Muscle layer of duodenum (tissue), 2 donors: Measurements from ENCODE around the gene RNF41.

Experiments
- H3K27ac ChIP-seq: one replicate; pipeline ENCODE4 v1.7.0; 2013; ENCODE audit warnings: mild to moderate bottlenecking, low read length
- H3K27me3 ChIP-seq: one replicate; pipeline ENCODE4 v1.7.0; 2013; ENCODE audit warnings: low read depth, mild to moderate bottlenecking, control low read depth, low read length
- H3K36me3 ChIP-seq, 2 donors: one replicate each; pipeline ENCODE4 v1.7.0; 2013; ENCODE audit warnings: low read length in 2 of 2, control low read depth in 1 of 2, mild to moderate bottlenecking in 1 of 2; ENCODE audit not compliant: insufficient read depth in 2 of 2, control insufficient read depth in 1 of 2
- H3K4me1 ChIP-seq, 2 donors: one replicate each; pipeline ENCODE4 v1.7.0; 2013; ENCODE audit warnings: low read length in 2 of 2, mild to moderate bottlenecking in 2 of 2, control low read depth in 1 of 2, moderate library complexity in 1 of 2; ENCODE audit not compliant: insufficient read depth in 2 of 2, control insufficient read depth in 1 of 2
- H3K4me3 ChIP-seq, 2 donors: one replicate each; pipeline ENCODE4 v1.7.0; 2013; ENCODE audit warnings: low read length in 2 of 2, low read depth in 1 of 2, mild to moderate bottlenecking in 1 of 2
- H3K9me3 ChIP-seq, 2 donors: one replicate each; pipeline ENCODE4 v1.7.0; 2013; ENCODE audit warnings: low read length in 2 of 2, control low read depth in 1 of 2, mild to moderate bottlenecking in 1 of 2; ENCODE audit not compliant: control insufficient read depth in 1 of 2
- donor health status: healthy.

RNF41 gene

DNA sequence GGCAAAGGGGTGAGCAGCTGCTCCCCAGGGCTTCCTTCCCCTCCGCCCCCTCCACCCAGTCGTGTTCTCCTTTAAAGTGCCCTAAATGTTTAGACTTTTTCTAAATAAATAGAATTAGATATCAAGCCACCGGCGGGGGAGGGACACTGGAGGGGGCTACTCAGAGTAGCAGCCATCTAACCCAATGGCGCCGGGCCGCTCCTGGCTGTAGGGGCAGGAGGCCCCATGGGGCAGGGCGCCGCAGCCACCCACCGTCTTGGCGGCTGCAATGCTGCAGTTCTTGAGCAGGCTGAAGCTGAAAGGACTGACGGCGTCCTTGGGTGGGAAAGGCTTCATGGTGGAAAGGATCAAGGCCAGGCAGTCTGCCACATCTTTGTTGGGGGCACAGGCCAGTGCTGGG is 21.3 kb upstream of the RNF41 start:
- Histone ChIP-seq H3K4me3 (no peak overlapping the region), H3K36me3 (peaks cover 60 to 91% of the 10 kb centered on the region in 2 donors), H3K4me1 (no peaks in the 10 kb centered on the region), H3K9me3 (no peaks in the 10 kb centered on the region), H3K27me3 (no peaks in the 10 kb centered on the region), H3K27ac (no peak overlapping the region)

DNA sequence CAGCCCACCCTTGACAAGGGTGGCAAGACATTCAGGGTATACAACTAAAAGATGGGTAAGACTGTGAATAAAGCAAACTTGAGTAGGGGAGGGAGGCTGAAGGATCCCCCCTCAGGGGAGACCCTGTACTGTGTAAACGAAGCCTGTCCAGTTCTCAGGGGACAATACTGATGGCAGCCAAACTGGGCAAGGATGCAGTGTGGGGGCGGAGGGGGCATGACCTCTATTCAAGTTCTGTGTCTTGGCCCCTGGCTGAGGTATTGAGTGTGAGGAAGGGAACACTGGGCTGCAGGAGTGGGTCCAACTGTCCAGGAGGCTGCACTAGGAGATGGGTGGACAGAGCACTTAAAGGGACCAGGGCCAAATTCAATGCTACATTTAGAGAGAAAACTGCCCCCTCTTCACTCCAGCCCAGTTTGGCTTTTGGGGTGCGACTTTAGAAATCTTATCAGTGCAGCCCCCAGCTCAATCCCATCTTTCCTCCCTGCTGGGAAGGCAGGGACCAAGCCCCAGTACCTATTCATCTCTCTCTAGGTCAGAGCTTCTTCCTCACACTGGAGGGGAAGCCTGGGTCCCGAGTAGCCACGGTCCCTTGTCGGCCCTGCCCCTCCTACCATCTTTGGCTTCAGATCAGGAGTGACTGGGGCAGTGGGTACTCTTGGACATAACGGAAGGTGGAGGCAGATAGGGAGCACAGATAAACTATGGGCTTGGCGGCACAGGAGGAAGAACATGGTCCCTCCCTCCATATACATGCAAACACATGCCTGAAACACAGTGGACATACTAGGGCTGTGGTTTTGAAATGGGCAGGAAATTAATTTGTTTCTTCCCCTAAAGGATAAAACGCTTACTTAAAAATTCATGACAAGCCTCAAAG is 19.9 kb upstream of the RNF41 start:
- H3K4me3 ChIP-seq, result no peak overlapping the region
- H3K36me3 ChIP-seq, result peaks cover 52 to 91% of the 10 kb centered on the region in 2 donors
- H3K27me3 ChIP-seq, result no peaks in the 10 kb centered on the region
- H3K9me3 ChIP-seq, result no peaks in the 10 kb centered on the region
- H3K4me1 ChIP-seq, result no peaks in the 10 kb centered on the region
- no peak overlapping the region for H3K27ac ChIP-seq

DNA sequence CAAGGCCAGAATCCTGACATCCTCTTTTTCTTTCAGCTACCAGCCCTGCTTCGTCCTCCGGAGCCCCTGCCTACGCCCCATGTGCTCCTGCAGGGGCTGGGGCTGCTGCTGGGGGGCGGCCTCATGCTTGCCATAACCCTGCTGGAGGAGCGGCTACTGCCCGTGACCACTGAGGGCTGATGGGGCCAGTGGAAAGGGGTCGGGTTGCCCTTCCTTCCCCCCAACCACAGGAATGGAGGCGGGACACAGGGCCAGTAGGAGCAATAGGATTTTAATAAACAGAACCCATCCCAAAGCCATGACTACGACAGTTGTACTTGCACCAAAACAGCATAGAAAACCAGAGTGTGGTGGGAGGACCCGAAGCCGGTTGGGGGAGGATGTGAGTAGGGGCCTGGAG is 15.8 kb upstream of the RNF41 start:
- Histone ChIP-seq H3K9me3 (no peaks in the 10 kb centered on the region), H3K36me3 (peaks cover 24 to 61% of the 10 kb centered on the region in 2 donors), H3K4me1 (no peaks in the 10 kb centered on the region), H3K27me3 (no peaks in the 10 kb centered on the region), H3K4me3 (no peak overlapping the region), H3K27ac (no peak overlapping the region)

DNA sequence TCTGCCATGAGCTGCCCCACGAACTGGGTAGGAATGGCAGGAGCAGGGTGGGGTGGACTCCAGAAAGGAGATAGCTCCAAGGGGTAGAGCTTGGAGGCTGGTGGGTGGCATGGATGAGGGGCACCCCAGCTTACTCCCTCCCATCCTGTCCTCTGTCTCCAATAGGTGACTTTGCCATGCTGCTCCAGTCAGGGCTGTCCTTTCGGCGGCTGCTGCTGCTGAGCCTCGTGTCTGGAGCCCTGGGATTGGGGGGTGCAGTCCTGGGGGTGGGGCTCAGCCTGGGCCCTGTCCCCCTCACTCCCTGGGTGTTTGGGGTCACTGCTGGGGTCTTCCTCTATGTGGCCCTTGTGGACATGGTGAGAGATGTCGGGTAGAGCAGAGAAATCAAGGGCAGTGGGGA is 15.3 kb upstream of the RNF41 start:
- Histone ChIP-seq H3K4me1 (no peaks in the 10 kb centered on the region), H3K27ac (no peak overlapping the region), H3K36me3 (peaks cover 20 to 56% of the 10 kb centered on the region in 2 donors), H3K9me3 (no peaks in the 10 kb centered on the region), H3K27me3 (no peaks in the 10 kb centered on the region), H3K4me3 (no peak overlapping the region)

DNA sequence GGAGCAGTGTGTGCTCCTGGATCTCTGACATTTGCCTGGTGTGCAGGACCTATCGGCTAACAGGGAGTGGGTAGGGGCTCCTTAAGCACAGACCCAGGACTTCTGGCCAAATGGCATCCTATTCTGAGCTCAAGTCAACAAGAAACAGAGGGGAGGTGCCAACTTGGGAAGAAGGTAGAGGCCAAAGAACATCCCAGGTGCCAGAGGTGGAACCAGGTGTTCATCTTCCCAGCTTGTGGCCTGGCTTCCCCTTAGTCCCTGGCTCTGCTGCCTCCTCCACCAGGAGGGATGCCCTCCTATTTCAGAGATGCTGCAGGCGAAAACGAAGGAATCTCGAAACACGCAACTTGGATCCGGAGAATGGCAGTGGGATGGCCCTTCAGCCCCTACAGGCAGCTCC is 14.4 kb upstream of the RNF41 start:
- Histone ChIP-seq H3K4me1 (no peaks in the 10 kb centered on the region), H3K27ac (no peak overlapping the region), H3K9me3 (no peaks in the 10 kb centered on the region), H3K4me3 (no peak overlapping the region), H3K36me3 (peaks cover 15 to 47% of the 10 kb centered on the region in 2 donors), H3K27me3 (no peaks in the 10 kb centered on the region)

DNA sequence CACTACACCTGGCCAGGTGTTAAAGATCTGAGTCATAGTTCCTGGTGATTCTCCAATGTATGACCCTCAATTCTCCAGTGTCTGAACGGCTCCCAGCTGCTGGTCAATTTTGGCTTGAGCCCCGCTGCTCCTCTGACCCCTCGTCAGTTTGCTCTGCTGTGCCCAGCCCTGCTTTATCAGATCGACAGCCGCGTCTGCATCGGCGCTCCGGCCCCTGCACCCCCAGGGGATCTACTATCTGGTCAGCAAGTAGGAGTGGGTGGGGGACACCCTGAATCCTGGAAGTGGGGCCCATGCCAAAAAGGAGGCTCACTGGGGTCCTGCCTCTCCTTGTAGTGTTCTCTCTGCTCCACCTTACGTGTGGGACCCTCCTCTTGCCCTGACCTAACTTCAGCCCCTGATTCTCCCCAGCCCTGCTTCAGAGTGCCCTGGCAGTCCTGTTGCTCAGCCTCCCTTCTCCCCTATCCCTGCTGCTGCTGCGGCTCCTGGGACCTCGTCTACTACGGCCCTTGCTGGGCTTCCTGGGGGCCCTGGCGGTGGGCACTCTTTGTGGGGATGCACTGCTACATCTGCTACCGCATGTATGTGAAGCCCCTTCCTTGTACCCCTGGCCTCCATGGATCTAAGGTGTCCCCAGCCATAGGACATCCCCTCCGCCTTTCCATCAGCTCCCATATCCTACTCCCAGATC is 13.2 kb upstream of the RNF41 start:
- H3K27me3 ChIP-seq, result no peaks in the 10 kb centered on the region

DNA sequence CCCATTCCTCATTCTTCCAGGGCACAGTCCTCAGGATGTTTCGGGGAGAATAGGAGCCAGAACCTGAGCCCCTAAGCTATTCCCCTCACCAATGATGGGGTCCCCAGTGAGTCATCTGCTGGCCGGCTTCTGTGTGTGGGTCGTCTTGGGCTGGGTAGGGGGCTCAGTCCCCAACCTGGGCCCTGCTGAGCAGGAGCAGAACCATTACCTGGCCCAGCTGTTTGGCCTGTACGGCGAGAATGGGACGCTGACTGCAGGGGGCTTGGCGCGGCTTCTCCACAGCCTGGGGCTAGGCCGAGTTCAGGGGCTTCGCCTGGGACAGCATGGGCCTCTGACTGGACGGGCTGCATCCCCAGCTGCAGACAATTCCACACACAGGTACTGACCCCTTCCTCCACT is 9.5 kb upstream of the RNF41 start:
- no peaks in the 10 kb centered on the region for H3K4me1 ChIP-seq
- H3K9me3 ChIP-seq, result no peaks in the 10 kb centered on the region
- H3K27ac ChIP-seq, result peak overlapping the region; percentile 77
- peaks cover 1 to 12% of the 10 kb centered on the region in 2 donors for H3K36me3 ChIP-seq
- peak overlapping the region in 1 of 2 donors; percentile 52 for H3K4me3 ChIP-seq
- H3K27me3 ChIP-seq, result no peaks in the 10 kb centered on the region

More for the DNA sequence above, 13.2 kb upstream of the RNF41 start:
- H3K36me3 ChIP-seq, result peaks cover 6 to 35% of the 10 kb centered on the region in 2 donors
- H3K9me3 ChIP-seq, result no peaks in the 10 kb centered on the region
- H3K4me1 ChIP-seq, result no peaks in the 10 kb centered on the region
- no peak overlapping the region for H3K27ac ChIP-seq
- H3K4me3 ChIP-seq, result no peak overlapping the region

DNA sequence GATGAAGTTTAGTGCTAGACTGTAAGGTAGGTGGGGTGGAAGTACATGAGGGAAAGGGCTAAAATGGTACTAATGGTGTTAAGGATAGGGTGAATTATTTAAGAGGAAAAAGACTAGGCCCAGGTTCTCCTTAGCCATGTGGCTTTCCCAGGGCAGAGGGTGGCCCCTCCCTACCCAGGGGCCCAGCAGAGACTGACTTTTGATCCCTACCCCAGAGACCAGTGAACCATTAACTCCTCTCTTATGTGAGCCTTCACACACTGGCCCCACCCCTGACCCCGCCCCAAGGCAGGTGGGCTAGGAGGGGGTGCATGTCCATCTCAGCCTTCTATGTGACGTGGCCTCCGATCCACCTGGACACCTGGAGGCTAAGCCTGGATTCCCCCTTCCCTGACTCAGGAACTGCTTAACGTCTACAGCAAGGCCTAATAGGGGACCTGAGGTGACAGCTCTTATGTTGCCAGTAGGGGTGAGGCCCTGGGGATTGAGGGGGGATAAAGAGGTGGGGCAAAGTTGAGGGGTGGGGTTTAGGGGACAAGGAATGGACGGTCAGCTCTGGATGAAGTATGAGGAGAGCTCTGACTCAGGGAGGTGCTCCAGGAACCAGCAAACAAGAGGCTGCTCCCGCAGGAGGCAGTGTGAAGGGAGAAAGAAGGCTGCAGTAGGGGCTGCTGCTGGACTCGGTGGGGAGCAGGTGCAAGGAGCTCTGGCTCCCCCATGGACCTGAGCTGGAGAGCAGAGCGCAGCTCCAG is 8.9 kb upstream of the RNF41 start:
- H3K27ac ChIP-seq, result peak overlapping the region; percentile 77
- H3K4me1 ChIP-seq, result no peaks in the 10 kb centered on the region
- peaks cover 4 to 9% of the 10 kb centered on the region in 2 donors for H3K36me3 ChIP-seq
- H3K27me3 ChIP-seq, result no peaks in the 10 kb centered on the region
- H3K4me3 ChIP-seq, result peak overlapping the region in 1 of 2 donors; percentile 52
- H3K9me3 ChIP-seq, result no peaks in the 10 kb centered on the region

DNA sequence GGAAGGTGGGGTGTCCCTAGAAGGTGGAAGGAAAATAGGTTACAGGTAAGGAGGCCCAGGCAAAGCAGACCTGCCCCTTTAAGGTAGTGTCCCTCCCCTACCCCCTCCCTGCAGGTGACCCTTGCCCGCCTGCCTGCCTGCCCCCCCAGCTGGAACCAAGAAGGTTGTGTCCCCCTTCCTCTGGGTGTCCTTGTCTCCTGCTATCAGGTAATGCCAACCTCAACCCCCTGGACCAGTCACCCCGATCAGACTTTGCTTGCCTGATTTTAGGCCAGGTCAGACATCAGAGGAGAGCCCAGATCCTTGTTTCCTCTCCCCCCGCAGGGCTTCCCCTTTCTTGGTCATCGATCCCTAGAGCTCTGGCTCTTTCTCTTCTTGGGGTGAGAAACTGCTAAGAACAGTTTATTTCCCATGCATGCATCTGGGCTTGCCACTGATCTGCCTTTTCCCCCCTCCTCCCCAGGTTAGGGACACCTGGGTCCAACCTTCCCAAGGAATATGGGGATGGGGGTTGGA is 8.3 kb upstream of the RNF41 start, which contains the start of gene SLC39A5:
Gene SLC39A5 (plus strand): TSS at position 136 of the 516 bp plus-strand sequence. CDS start 1,224 bp downstream, outside the sequence.
- H3K4me3 ChIP-seq, result peak within 1 kb of the TSS in 1 of 2 donors; percentile 52
- H3K9me3 ChIP-seq, result no peaks in the 10 kb centered on the region
- peaks cover 4 to 9% of the 10 kb centered on the region in 2 donors for H3K36me3 ChIP-seq
- peak within 1 kb of the TSS; percentile 77 for H3K27ac ChIP-seq
- peaks cover 0 to 2% of the 10 kb centered on the region in 2 donors for H3K4me1 ChIP-seq
- no peaks in the 10 kb centered on the region for H3K27me3 ChIP-seq

DNA sequence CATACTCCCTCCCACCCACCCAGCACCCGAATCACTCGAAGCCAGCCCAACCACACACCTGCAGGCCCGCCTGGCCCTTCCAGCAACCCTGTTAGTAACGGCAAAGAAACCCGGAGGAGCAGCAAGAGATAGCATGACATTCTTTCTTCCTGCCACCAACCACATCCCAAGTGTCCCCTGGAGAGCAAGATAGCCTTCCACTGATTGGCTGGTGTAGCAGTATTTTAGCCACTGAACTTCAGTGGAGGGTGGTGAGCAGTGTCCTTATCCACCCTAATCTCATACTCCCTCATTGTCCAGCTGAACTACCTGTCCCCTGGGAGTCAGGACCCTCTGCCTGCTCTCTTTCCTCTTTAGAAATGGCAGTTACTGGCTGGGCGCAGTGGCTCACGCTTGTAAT is 7.4 kb upstream of the RNF41 start:
- Histone ChIP-seq H3K36me3 (peaks cover 4 to 9% of the 10 kb centered on the region in 2 donors), H3K27me3 (no peaks in the 10 kb centered on the region), H3K27ac (no peak overlapping the region), H3K9me3 (no peaks in the 10 kb centered on the region), H3K4me3 (no peak overlapping the region), H3K4me1 (peaks cover 0 to 7% of the 10 kb centered on the region in 2 donors)

DNA sequence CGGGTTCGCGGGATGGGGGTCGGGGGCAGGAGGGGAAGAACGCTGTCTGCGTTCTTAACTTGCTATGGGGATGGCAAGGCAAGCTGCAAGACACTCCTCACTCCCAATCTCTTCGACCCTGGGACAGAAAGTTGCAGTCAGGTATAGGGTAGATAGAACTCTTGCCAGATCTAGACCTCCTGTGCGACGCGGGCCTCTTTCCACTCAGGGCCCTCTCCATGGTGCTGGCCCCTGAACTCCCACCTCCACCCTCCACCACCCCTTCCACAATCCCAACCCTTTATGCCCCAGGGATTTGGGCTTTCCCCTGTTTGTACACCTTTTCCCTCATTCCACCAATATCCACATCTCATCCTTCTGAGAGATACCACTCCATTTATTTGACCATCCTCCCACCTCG is 3.2 kb upstream of the RNF41 start:
- Histone ChIP-seq H3K4me3 (peak overlapping the region; percentile 81 to 84), H3K9me3 (no peaks in the 10 kb centered on the region), H3K4me1 (peaks cover 4 to 32% of the 10 kb centered on the region in 2 donors), H3K27me3 (no peaks in the 10 kb centered on the region), H3K27ac (peak overlapping the region; percentile 80), H3K36me3 (peaks cover 4 to 19% of the 10 kb centered on the region in 2 donors)
